OCI-LY7 (cell line): ENCODE data around the gene RBM39. TPM values are rescaled to one million over a fixed set of nuclear protein-coding genes. Genes with fewer than 3 reads are reported as not detected.
A peak's percentile ranks its signal among the peaks of the same experiment; 100 is the strongest.

Experiments used
- BruUV-seq: library from RNA; stranded (reverse); fragments of 400-500 nt; replicated peaks from 2 replicates; lab custom pipeline; 2021; lab: Mats Ljungman, UMichigan
- CTCF ChIA-PET: fragments of 300-600 bp; sonication (Branson Sonifier 250); formaldehyde crosslinking; loops from one replicate; lab custom pipeline; 2022; ENCODE audit warnings: antibody characterized with exemption; ENCODE audit not compliant: unreplicated experiment; lab: Charles Lee
- POLR2A ChIA-PET: fragments of 300-600 bp; sonication (Branson Sonifier 250); formaldehyde crosslinking; loops from one replicate; lab custom pipeline; 2022; ENCODE audit warnings: antibody characterized with exemption; lab: Charles Lee
- DNase-seq: peaks from one replicate; pipeline ENCODE4 v3.0.0-alpha.2; 2015; ENCODE audit warnings: low spot score
- H2AFZ ChIP-seq: fragments of 200-600 bp; sonication (generic), shearing (Covaris generic); 2 replicates; pipeline ENCODE4 v1.6.1; 2014; ENCODE audit warnings: mild to moderate bottlenecking, antibody characterized with exemption, low read length, moderate library complexity
- H3K27ac ChIP-seq: fragments of 200-600 bp; sonication (generic); 2 replicates; pipeline ENCODE4 v1.5.1; 2014; ENCODE audit warnings: mixed run types, low read depth, mild to moderate bottlenecking, moderate library complexity, low read length, inconsistent platforms; ENCODE audit not compliant: poor library complexity, severe bottlenecking
- H3K36me3 ChIP-seq: fragments of 200-600 bp; sonication (generic); 2 replicates; pipeline ENCODE4 v1.6.1; 2014; ENCODE audit warnings: mild to moderate bottlenecking, antibody characterized with exemption, low read length, moderate library complexity, mixed read lengths; ENCODE audit not compliant: insufficient read depth
- H3K4me1 ChIP-seq: fragments of 200-600 bp; sonication (generic); 2 replicates; pipeline ENCODE4 v1.5.1; 2014; ENCODE audit warnings: mild to moderate bottlenecking, low read length; ENCODE audit not compliant: insufficient read depth, poor library complexity, severe bottlenecking
- H3K4me2 ChIP-seq: fragments of 200-600 bp; sonication (generic); 2 replicates; pipeline ENCODE4 v1.6.1; 2014; ENCODE audit warnings: mild to moderate bottlenecking, low read length
- H3K4me3 ChIP-seq: fragments of 200-600 bp; sonication (generic); 2 replicates; pipeline ENCODE4 v1.5.1; 2014; ENCODE audit warnings: mild to moderate bottlenecking, low read depth, low read length; ENCODE audit not compliant: poor library complexity, severe bottlenecking
- H3K79me2 ChIP-seq: fragments of 200-600 bp; sonication (generic); 2 replicates; pipeline ENCODE4 v1.6.1; 2016; ENCODE audit warnings: low read depth, mild to moderate bottlenecking, low read length, moderate library complexity, mixed read lengths; ENCODE audit not compliant: insufficient read depth
- H3K9me2 ChIP-seq: fragments of 200-600 bp; sonication (generic); 2 replicates; pipeline ENCODE4 v1.6.1; 2016; ENCODE audit warnings: mild to moderate bottlenecking, low read length, mixed read lengths; ENCODE audit not compliant: insufficient read depth
- H3K9me3 ChIP-seq: fragments of 200-600 bp; sonication (generic); 2 replicates; pipeline ENCODE4 v1.6.1; 2014; ENCODE audit warnings: mild to moderate bottlenecking, mixed run types, low read length, mixed read lengths
- H4K20me1 ChIP-seq: fragments of 200-600 bp; sonication (generic); 2 replicates; pipeline ENCODE4 v1.6.1; 2014; ENCODE audit warnings: mild to moderate bottlenecking, antibody characterized with exemption, low read length, moderate library complexity, mixed read lengths; ENCODE audit not compliant: insufficient read depth
- EZH2phosphoT487 ChIP-seq: fragments of 200-600 bp; sonication (generic); IDR thresholded peaks from 2 replicates; pipeline ENCODE4 v1.6.1; 2018; ENCODE audit warnings: low read depth, borderline replicate concordance, mild to moderate bottlenecking, mixed run types, antibody characterized with exemption, low read length, moderate library complexity, mixed read lengths
- intact Hi-C: fragments of 100-400 bp; cut with micrococcal nuclease; formaldehyde crosslinking; loops from one replicate; pipeline ENCODE4 v1.10.0; 2022; ENCODE audit not compliant: unreplicated experiment
- total RNA-seq, 2 experiments: library from RNA; depleted of rRNA in 1 of 2; stranded (reverse); fragments of >200 nt in 1 of 2; shearing (Covaris generic) in 1 of 2; gene quantifications; 2 replicates each; pipeline ENCODE4 v1.2.3, GENCODE V29; 2014 to 2022
- TF ChIP-seq, protein P1 (sequence below): fragments of 200-600 bp; sonication (generic); conservative IDR thresholded peaks from 2 replicates; pipeline ENCODE4 v1.5.1; 2014; ENCODE audit warnings: mild to moderate bottlenecking, antibody characterized with exemption, low read length, moderate library complexity, mixed read lengths

Gene RBM39
- total RNA-seq, 2 experiments from 2014 or later, result 346 to 431 TPM

DNA sequence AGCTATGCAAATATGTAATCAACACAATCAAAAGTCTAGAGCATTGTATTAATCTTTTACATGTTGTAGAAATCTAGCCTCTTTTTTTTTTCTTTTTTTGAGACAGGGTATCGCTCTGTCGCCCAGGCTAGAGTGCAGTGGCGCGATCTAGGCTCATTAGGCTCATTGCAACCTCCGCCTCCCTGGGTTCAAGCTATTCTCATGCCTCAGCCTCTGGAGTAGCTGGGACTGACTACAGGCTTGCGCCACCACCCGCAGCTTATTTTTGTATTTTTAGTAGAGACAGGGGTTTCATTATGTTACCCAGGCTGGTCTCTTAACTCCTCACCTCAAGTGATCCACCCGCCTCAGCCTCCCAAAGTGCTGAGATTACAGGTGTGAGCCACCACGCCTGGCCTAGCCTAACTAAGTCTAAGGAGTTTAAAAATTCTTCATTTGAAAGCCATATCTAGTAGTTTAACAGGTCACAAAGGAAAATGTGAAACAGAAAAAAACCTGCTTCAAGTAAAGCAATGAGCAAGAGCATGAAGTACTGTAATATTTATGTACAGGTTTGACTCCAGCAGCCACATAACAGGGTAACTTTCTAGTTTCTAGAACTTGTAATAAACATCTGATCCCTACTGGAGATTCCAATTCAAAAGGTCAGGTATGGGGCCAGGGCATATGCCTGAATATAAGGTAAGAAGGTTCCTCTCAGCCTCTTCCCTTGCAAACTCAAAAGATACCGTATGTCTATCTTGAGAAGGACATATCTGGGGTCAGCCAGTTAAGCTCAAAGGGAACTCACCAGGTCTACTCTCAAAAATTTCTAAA lies 81.7 kb downstream of the RBM39 start:
- Histone ChIP-seq H3K4me2 (peak overlapping the region; percentile 96), H3K27ac (no peak overlapping the region), H2AFZ (no peak overlapping the region), H3K9me3 (no peaks in the 10 kb centered on the region; the same call in 1 of the 2 replicates), H3K36me3 (peaks cover 66% of the 10 kb centered on the region), H4K20me1 (peaks cover 61% of the 10 kb centered on the region), H3K4me3 (peak overlapping the region; percentile 76), H3K4me1 (peaks cover 47% of the 10 kb centered on the region), H3K79me2 (peaks cover 94% of the 10 kb centered on the region), H3K9me2 (no peaks in the 10 kb centered on the region)
- BruUV-seq, result no TSS peak
- CTCF ChIA-PET, result no interaction called here
- POLR2A ChIA-PET, result interaction anchor here (0.8 to 1.5 kb wide), 2 partner anchors 8 to 19 kb away, joined by 3 to 4 read pairs; no protein-coding TSS in a partner anchor
- TF ChIP-seq, protein P1, sequence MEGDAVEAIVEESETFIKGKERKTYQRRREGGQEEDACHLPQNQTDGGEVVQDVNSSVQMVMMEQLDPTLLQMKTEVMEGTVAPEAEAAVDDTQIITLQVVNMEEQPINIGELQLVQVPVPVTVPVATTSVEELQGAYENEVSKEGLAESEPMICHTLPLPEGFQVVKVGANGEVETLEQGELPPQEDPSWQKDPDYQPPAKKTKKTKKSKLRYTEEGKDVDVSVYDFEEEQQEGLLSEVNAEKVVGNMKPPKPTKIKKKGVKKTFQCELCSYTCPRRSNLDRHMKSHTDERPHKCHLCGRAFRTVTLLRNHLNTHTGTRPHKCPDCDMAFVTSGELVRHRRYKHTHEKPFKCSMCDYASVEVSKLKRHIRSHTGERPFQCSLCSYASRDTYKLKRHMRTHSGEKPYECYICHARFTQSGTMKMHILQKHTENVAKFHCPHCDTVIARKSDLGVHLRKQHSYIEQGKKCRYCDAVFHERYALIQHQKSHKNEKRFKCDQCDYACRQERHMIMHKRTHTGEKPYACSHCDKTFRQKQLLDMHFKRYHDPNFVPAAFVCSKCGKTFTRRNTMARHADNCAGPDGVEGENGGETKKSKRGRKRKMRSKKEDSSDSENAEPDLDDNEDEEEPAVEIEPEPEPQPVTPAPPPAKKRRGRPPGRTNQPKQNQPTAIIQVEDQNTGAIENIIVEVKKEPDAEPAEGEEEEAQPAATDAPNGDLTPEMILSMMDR, result no peak
- TF ChIP-seq EZH2phosphoT487, result no peak
- DNase-seq, result no peak
- intact Hi-C loops, result loop anchor here (5.0 to 10.0 kb wide), 2 partner anchors 82 to 96 kb away; partner anchors contain the start of gene RBM39

- ChIA-PET POLR2A (interaction anchor here (0.5 kb wide), 1 partner anchor 41 kb away, joined by 3 read pairs; the partner anchor contains the start of gene SPAG4), CTCF (no interaction called here)
- no peak for DNase-seq
- H3K36me3 ChIP-seq, result peaks cover 85% of the 10 kb centered on the region
- no peak for TF ChIP-seq EZH2phosphoT487
- TF ChIP-seq, protein P1, result no peak
- BruUV-seq, result no TSS peak
- no peaks in the 10 kb centered on the region for H3K9me2 ChIP-seq
- H4K20me1 ChIP-seq, result peaks cover 56% of the 10 kb centered on the region
- H3K4me3 ChIP-seq, result no peak overlapping the region
- peaks cover 100% of the 10 kb centered on the region for H3K79me2 ChIP-seq
- no peak overlapping the region for H2AFZ ChIP-seq
- H3K27ac ChIP-seq, result no peak overlapping the region
- no peak overlapping the region for H3K4me2 ChIP-seq
- intact Hi-C loops, result no loop called here
- peaks cover 41% of the 10 kb centered on the region for H3K4me1 ChIP-seq
- H3K9me3 ChIP-seq, result no peaks in the 10 kb centered on the region; the same call in 1 of the 2 replicates
Observed at GRCh38 chr20:35657271-35657670, 84.8 kb downstream of the RBM39 start.

GRCh38 chr20:35654415-35654814 lies 87.6 kb downstream of the RBM39 start:
- Histone ChIP-seq H3K9me3 (no peaks in the 10 kb centered on the region), H2AFZ (no peak overlapping the region), H3K4me2 (no peak overlapping the region), H3K9me2 (no peaks in the 10 kb centered on the region), H3K4me3 (no peak overlapping the region), H4K20me1 (peaks cover 36% of the 10 kb centered on the region), H3K4me1 (peaks cover 14% of the 10 kb centered on the region), H3K36me3 (peaks cover 97% of the 10 kb centered on the region), H3K79me2 (peaks cover 100% of the 10 kb centered on the region), H3K27ac (no peak overlapping the region)
- DNase-seq, result no peak
- intact Hi-C loops, result no loop called here
- BruUV-seq, result no TSS peak
- TF ChIP-seq, protein P1, result no peak
- TF ChIP-seq EZH2phosphoT487, result no peak
- ChIA-PET CTCF (no interaction called here), POLR2A (interaction anchor here (0.6 kb wide), 1 partner anchor 216 kb away, joined by 5 read pairs; no protein-coding TSS in a partner anchor)
